GM12878 (cell line): ENCODE measurements around the gene CENPX. TPM values are rescaled to one million over a fixed set of nuclear protein-coding genes. Genes with fewer than 3 reads are reported as not detected.

Source experiments
- ATAC-seq: fragments of 200-7000 bp; cut with Tn5 transposase; 3 replicates; pipeline ENCODE4 v1.9.1; 2020; ENCODE audit warnings: mild to moderate bottlenecking, moderate library complexity
- BruUV-seq: library from RNA; stranded (reverse); fragments of 400-500 nt; replicated peaks from 2 replicates; lab custom pipeline; 2021; lab: Mats Ljungman, UMichigan
- CTCF ChIA-PET: fragments of 300-600 bp; sonication (Branson Sonifier 250); formaldehyde crosslinking; extraction: SDS; loops from one replicate; lab custom pipeline; 2021; ENCODE audit warnings: inconsistent platforms; lab: Yijun Ruan, JAX
- POLR2A ChIA-PET: fragments of 350-600 bp; formaldehyde crosslinking; extraction: SDS; loops from one replicate; lab custom pipeline; 2021; ENCODE audit warnings: inconsistent platforms; lab: Charles Lee
- RAD21 ChIA-PET: fragments of 300-600 bp; sonication (Branson Sonifier 250); formaldehyde crosslinking; loops from one replicate; lab custom pipeline; 2023; ENCODE audit warnings: antibody characterized with exemption; ENCODE audit not compliant: unreplicated experiment; lab: Charles Lee
- SMC1A ChIA-PET: fragments of 300-600 bp; sonication (Branson Sonifier 250); formaldehyde crosslinking; loops from one replicate; lab custom pipeline; 2023; ENCODE audit not compliant: unreplicated experiment, uncharacterized antibody; lab: Charles Lee
- DNase-seq: peaks from one replicate; pipeline ENCODE4 v3.0.0-alpha.2; 2011; ENCODE audit warnings: low read depth, low spot score
- FAIRE-seq: peaks from 3 replicates; lab custom pipeline; 2011; peaks lifted over from hg19 to GRCh38; lab: Jason Lieb, UNC
- H2AFZ ChIP-seq: 2 replicates; pipeline ENCODE4 v1.6.0; 2011; ENCODE audit warnings: low read depth, low read length, control low read depth; ENCODE audit not compliant: control insufficient read depth
- H3K27ac ChIP-seq: 2 replicates; pipeline ENCODE4 v1.5.1; 2011; ENCODE audit warnings: control low read depth; ENCODE audit not compliant: control insufficient read depth, insufficient read depth
- H3K27me3 ChIP-seq, 2 experiments: replicated peaks in 1 of 2; 2 replicates each; pipeline versions ENCODE4 v1.6.0 to v1.6.1; 2011; ENCODE audit warnings: low read length in 1 of 2; ENCODE audit not compliant: control insufficient read depth in 2 of 2, insufficient read depth in 2 of 2
- H3K36me3 ChIP-seq, 2 experiments: 2 replicates each; pipeline ENCODE4 v1.5.1; 2011; ENCODE audit warnings: low read length in 1 of 2; ENCODE audit not compliant: control insufficient read depth in 2 of 2, insufficient read depth in 2 of 2
- H3K4me1 ChIP-seq: 2 replicates; pipeline ENCODE4 v1.6.1; 2011; ENCODE audit warnings: mild to moderate bottlenecking, low read length, moderate library complexity, mixed read lengths; ENCODE audit not compliant: control insufficient read depth, insufficient read depth
- H3K4me2 ChIP-seq: 2 replicates; pipeline ENCODE4 v1.6.0; 2011; ENCODE audit warnings: control low read depth; ENCODE audit not compliant: control insufficient read depth, insufficient read depth
- H3K4me3 ChIP-seq: fragments of 200-600 bp; sonication (generic); 2 replicates; pipeline ENCODE4 v1.5.1; 2016
- H3K79me2 ChIP-seq: 2 replicates; pipeline ENCODE4 v1.6.0; 2011; ENCODE audit warnings: low read length; ENCODE audit not compliant: control insufficient read depth, insufficient read depth
- H3K9ac ChIP-seq: 2 replicates; pipeline ENCODE4 v1.8.0; 2011; ENCODE audit warnings: low read length, control low read depth, mixed read lengths; ENCODE audit not compliant: control insufficient read depth, insufficient read depth
- H3K9me3 ChIP-seq: replicated peaks from 3 replicates; pipeline ENCODE4 v1.5.1; 2011; ENCODE audit warnings: mild to moderate bottlenecking, low read length; ENCODE audit not compliant: control insufficient read depth, insufficient read depth
- H4K20me1 ChIP-seq: 2 replicates; pipeline ENCODE4 v1.6.0; 2011; ENCODE audit not compliant: control insufficient read depth, insufficient read depth
- ATF7 ChIP-seq: fragments of 450-650 bp; IDR thresholded peaks from 2 replicates; pipeline ENCODE4 v1.6.1; 2016; ENCODE audit warnings: low read depth, mild to moderate bottlenecking
- EP300 ChIP-seq, 2 experiments: fragments of 150-350 bp in 1 of 2; IDR thresholded peaks; 2 replicates each; pipeline ENCODE4 v1.6.1; 2011 to 2012; ENCODE audit warnings: low read depth in 2 of 2, low read length in 2 of 2, borderline replicate concordance in 1 of 2, improper control_type of control experiment in 1 of 2, inconsistent platforms in 1 of 2; ENCODE audit not compliant: control insufficient read depth in 1 of 2
- MTA2 ChIP-seq: fragments of 450-650 bp; IDR thresholded peaks from 2 replicates; pipeline ENCODE4 v1.6.1; 2016; ENCODE audit warnings: low read depth, mild to moderate bottlenecking, moderate library complexity
- RBBP5 ChIP-seq: fragments of 200-600 bp; sonication (generic); conservative IDR thresholded peaks from 2 replicates; pipeline ENCODE4 v1.6.1; 2016
- SMAD5 ChIP-seq: IDR thresholded peaks from 2 replicates; pipeline ENCODE4 v1.6.1; 2016; ENCODE audit warnings: antibody characterized with exemption, low read depth
- SUZ12 ChIP-seq: fragments of 200-600 bp; sonication (generic); IDR thresholded peaks from one replicate; pipeline ENCODE4 v1.6.1; 2018; ENCODE audit warnings: antibody characterized with exemption, mild to moderate bottlenecking; ENCODE audit not compliant: unreplicated experiment
- YY1 ChIP-seq: IDR thresholded peaks from 2 replicates; pipeline ENCODE4 v1.6.1; 2011; ENCODE audit warnings: low read depth, mild to moderate bottlenecking, low read length
- ZZZ3 ChIP-seq: IDR thresholded peaks from 2 replicates; pipeline ENCODE4 v1.6.1; 2011; ENCODE audit warnings: low read depth; ENCODE audit not compliant: control insufficient read depth, insufficient read length
- WGBS: methylation state at CpG from one replicate; pipeline ENCODE4 v1.1.6; 2016; ENCODE audit warnings: low lambda C conversion rate; ENCODE audit not compliant: insufficient replicate concordance, insufficient coverage; ENCODE audit errors: missing lambda C conversion rate; 5-methylcytosine and 5-hydroxymethylcytosine counted together
- in situ Hi-C: fragments of 300-500 bp; cut with MboI; formaldehyde crosslinking; loops from 9 replicates; pipeline ENCODE4 v1.14.3; 2018; ENCODE audit warnings: mixed read lengths
- intact Hi-C: fragments of 100-400 bp; cut with micrococcal nuclease; formaldehyde crosslinking; loops from one replicate; pipeline ENCODE4 v1.14.2; 2022; ENCODE audit not compliant: unreplicated experiment
- polyA plus RNA-seq, 11 experiments: library from polyadenylated mRNA; depleted of rRNA in 4 of 11; unstranded in 6 of 11; stranded (reverse) in 5 of 11; fragments of >200 nt; fragmentation: Nextera tagmentation in 4 of 11; fragmentation: Illumina TruSeq in 1 of 11; extraction: Ambion mirVana in 4 of 11; extraction: Trizol in 1 of 11; gene quantifications; 1 replicate in 1 of 11; 2 replicates in 10 of 11; pipeline versions ENCODE4 v1.2.1 to v1.2.3, GENCODE V29; 2011 to 2016; ENCODE audit warnings: inconsistent platforms in 2 of 11, missing spikeins in 2 of 11, low read depth in 1 of 11
- total RNA-seq, 4 experiments: library from RNA; depleted of rRNA in 3 of 4; stranded (reverse); fragments of >200 nt in 3 of 4; fragmentation: Illumina TruSeq in 1 of 4; extraction: Trizol in 1 of 4; gene quantifications; 2 replicates each; pipeline versions ENCODE4 v1.2.1 to v1.2.3, GENCODE V29; 2013 to 2021
- TF ChIP-seq, protein P1 (sequence below): fragments of 450-650 bp; IDR thresholded peaks from 2 replicates; pipeline ENCODE4 v1.6.1; 2017; ENCODE audit warnings: mild to moderate bottlenecking
- TF ChIP-seq, protein P2 (sequence below): fragments of 450-650 bp; conservative IDR thresholded peaks from 2 replicates; pipeline ENCODE4 v1.6.1; 2017; ENCODE audit warnings: mild to moderate bottlenecking, moderate library complexity
- TF ChIP-seq, protein P3 (sequence below): IDR thresholded peaks from 2 replicates; pipeline ENCODE4 v1.6.1; 2012; ENCODE audit warnings: low read depth, low read length, improper control_type of control experiment
- TF ChIP-seq, protein P4 (sequence below): fragments of 450-650 bp; formaldehyde crosslinking; IDR thresholded peaks from 2 replicates; pipeline ENCODE4 v1.4.0; 2020; ENCODE audit warnings: mild to moderate bottlenecking, moderate library complexity
- TF ChIP-seq, protein P5 (sequence below): fragments of 450-650 bp; IDR thresholded peaks from 2 replicates; pipeline ENCODE4 v1.6.1; 2018; ENCODE audit warnings: mild to moderate bottlenecking, low read depth, moderate library complexity; ENCODE audit not compliant: partially characterized antibody

Gene CENPX
- total and polyA plus RNA-seq, 10 of the 15 experiments (the other 5 are each of a cell fraction or from before 2014, with no cell fraction given), result 11.7 to 182 (median 71.9) TPM

DNA sequence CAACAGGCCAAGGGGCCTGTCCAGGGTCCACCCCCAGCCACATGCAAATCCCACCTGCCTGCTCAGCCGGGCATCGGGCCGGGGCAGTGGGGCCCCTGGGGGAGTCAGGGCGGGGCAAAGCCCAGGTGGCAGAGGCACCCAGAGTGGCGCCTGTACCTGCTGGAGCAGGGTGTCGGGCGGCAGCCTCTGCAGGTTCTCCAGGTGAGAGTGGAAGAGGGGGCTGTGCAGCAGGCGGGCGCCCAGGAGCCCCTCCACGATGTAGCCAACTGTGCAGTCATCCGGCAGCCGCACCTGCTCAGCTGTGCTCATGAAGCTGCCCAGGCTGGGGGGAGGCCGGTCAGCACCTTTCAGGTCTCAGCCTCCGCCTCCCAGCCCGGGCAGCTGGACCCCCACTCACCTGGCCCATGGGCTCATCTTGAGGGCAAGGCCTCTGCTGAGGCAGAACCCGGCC is 26.9 kb upstream of the CENPX start:
- SMC1A ChIA-PET, result no interaction called here
- in situ Hi-C loops, result no loop called here
- ATAC-seq, result no peak
- peaks cover 14% of the 10 kb centered on the region for H3K79me2 ChIP-seq
- no peak overlapping the region for H2AFZ ChIP-seq
- H3K27me3 ChIP-seq, result no peaks in the 10 kb centered on the region
- no peak for DNase-seq
- no peaks in the 10 kb centered on the region for H3K9me3 ChIP-seq
- CTCF ChIA-PET, result interaction anchor here (1.7 kb wide), 1 partner anchor 12 kb away, joined by 7 read pairs; the partner anchor contains the start of gene DCXR
- no peak overlapping the region for H3K27ac ChIP-seq
- H3K36me3 ChIP-seq, result peaks cover 0 to under 1% of the 10 kb centered on the region in 2 experiments; a peak in 3 of 4 replicates
- RAD21 ChIA-PET, result interaction anchor here (1.3 kb wide), 1 partner anchor 12 kb away, joined by 4 read pairs; the partner anchor contains the start of gene DCXR
- peaks cover 4% of the 10 kb centered on the region for H3K4me1 ChIP-seq
- H3K9ac ChIP-seq, result no peak overlapping the region
- intact Hi-C loops, result no loop called here
- no TSS peak for BruUV-seq
- POLR2A ChIA-PET, result interaction anchor here (1.0 to 1.5 kb wide), 3 partner anchors 12 to 54 kb away, joined by 3 to 4 read pairs (median 4); partner anchors contain the start of gene DCXR
- no peak overlapping the region for H3K4me2 ChIP-seq
- no peak overlapping the region for H3K4me3 ChIP-seq
- 81% methylated on average over 16 of the region's 16 CpGs for WGBS
- H4K20me1 ChIP-seq, result no peaks in the 10 kb centered on the region
- no peak for FAIRE-seq
- TF ChIP-seq, protein P1, sequence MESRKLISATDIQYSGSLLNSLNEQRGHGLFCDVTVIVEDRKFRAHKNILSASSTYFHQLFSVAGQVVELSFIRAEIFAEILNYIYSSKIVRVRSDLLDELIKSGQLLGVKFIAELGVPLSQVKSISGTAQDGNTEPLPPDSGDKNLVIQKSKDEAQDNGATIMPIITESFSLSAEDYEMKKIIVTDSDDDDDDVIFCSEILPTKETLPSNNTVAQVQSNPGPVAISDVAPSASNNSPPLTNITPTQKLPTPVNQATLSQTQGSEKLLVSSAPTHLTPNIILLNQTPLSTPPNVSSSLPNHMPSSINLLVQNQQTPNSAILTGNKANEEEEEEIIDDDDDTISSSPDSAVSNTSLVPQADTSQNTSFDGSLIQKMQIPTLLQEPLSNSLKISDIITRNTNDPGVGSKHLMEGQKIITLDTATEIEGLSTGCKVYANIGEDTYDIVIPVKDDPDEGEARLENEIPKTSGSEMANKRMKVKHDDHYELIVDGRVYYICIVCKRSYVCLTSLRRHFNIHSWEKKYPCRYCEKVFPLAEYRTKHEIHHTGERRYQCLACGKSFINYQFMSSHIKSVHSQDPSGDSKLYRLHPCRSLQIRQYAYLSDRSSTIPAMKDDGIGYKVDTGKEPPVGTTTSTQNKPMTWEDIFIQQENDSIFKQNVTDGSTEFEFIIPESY, result no peak
- TF ChIP-seq SMAD5, result no peak
- TF ChIP-seq, protein P2, sequence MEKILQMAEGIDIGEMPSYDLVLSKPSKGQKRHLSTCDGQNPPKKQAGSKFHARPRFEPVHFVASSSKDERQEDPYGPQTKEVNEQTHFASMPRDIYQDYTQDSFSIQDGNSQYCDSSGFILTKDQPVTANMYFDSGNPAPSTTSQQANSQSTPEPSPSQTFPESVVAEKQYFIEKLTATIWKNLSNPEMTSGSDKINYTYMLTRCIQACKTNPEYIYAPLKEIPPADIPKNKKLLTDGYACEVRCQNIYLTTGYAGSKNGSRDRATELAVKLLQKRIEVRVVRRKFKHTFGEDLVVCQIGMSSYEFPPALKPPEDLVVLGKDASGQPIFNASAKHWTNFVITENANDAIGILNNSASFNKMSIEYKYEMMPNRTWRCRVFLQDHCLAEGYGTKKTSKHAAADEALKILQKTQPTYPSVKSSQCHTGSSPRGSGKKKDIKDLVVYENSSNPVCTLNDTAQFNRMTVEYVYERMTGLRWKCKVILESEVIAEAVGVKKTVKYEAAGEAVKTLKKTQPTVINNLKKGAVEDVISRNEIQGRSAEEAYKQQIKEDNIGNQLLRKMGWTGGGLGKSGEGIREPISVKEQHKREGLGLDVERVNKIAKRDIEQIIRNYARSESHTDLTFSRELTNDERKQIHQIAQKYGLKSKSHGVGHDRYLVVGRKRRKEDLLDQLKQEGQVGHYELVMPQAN, result no peak
- no peak for TF ChIP-seq EP300 (IDR thresholded peaks at IDR 0.05; ENCODE audit: borderline replicate concordance in 1 of 2, control insufficient read depth in 1 of 2, low read depth in 2 of 2, low read length in 2 of 2)
- TF ChIP-seq MTA2, result no peak
- TF ChIP-seq, protein P3, sequence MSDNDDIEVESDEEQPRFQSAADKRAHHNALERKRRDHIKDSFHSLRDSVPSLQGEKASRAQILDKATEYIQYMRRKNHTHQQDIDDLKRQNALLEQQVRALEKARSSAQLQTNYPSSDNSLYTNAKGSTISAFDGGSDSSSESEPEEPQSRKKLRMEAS, result no peak
- TF ChIP-seq, protein P4, sequence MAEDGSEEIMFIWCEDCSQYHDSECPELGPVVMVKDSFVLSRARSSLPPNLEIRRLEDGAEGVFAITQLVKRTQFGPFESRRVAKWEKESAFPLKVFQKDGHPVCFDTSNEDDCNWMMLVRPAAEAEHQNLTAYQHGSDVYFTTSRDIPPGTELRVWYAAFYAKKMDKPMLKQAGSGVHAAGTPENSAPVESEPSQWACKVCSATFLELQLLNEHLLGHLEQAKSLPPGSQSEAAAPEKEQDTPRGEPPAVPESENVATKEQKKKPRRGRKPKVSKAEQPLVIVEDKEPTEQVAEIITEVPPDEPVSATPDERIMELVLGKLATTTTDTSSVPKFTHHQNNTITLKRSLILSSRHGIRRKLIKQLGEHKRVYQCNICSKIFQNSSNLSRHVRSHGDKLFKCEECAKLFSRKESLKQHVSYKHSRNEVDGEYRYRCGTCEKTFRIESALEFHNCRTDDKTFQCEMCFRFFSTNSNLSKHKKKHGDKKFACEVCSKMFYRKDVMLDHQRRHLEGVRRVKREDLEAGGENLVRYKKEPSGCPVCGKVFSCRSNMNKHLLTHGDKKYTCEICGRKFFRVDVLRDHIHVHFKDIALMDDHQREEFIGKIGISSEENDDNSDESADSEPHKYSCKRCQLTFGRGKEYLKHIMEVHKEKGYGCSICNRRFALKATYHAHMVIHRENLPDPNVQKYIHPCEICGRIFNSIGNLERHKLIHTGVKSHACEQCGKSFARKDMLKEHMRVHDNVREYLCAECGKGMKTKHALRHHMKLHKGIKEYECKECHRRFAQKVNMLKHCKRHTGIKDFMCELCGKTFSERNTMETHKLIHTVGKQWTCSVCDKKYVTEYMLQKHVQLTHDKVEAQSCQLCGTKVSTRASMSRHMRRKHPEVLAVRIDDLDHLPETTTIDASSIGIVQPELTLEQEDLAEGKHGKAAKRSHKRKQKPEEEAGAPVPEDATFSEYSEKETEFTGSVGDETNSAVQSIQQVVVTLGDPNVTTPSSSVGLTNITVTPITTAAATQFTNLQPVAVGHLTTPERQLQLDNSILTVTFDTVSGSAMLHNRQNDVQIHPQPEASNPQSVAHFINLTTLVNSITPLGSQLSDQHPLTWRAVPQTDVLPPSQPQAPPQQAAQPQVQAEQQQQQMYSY (CRISPR knock-in tag), result no peak
- TF ChIP-seq ATF7, result no peak
- no peak for TF ChIP-seq RBBP5
- no peak for TF ChIP-seq SUZ12
- TF ChIP-seq, protein P5, sequence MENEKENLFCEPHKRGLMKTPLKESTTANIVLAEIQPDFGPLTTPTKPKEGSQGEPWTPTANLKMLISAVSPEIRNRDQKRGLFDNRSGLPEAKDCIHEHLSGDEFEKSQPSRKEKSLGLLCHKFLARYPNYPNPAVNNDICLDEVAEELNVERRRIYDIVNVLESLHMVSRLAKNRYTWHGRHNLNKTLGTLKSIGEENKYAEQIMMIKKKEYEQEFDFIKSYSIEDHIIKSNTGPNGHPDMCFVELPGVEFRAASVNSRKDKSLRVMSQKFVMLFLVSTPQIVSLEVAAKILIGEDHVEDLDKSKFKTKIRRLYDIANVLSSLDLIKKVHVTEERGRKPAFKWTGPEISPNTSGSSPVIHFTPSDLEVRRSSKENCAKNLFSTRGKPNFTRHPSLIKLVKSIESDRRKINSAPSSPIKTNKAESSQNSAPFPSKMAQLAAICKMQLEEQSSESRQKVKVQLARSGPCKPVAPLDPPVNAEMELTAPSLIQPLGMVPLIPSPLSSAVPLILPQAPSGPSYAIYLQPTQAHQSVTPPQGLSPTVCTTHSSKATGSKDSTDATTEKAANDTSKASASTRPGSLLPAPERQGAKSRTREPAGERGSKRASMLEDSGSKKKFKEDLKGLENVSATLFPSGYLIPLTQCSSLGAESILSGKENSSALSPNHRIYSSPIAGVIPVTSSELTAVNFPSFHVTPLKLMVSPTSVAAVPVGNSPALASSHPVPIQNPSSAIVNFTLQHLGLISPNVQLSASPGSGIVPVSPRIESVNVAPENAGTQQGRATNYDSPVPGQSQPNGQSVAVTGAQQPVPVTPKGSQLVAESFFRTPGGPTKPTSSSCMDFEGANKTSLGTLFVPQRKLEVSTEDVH, result no peak
- TF ChIP-seq YY1, result no peak
- TF ChIP-seq ZZZ3, result no peak
